K562 (cell line): Measurements from ENCODE around the gene TACC3. TPM values are rescaled to one million over a fixed set of nuclear protein-coding genes. Genes with fewer than 3 reads are reported as not detected.

Source experiments
- CBX3 ChIP-seq, 2 experiments: IDR thresholded peaks; 1 replicate in 1 of 2; 2 replicates in 1 of 2; pipeline ENCODE4 v1.6.1; 2012; ENCODE audit warnings: inconsistent platforms in 2 of 2, low read length in 2 of 2, borderline replicate concordance in 1 of 2, control low read depth in 1 of 2
- CSDE1 ChIP-seq, 2 experiments: fragments of 450-650 bp; IDR thresholded peaks; 2 replicates each; pipeline ENCODE4 v1.6.1; 2016; ENCODE audit warnings: mild to moderate bottlenecking in 1 of 2
- ETS2 ChIP-seq: IDR thresholded peaks from 2 replicates; pipeline ENCODE4 v1.6.1; 2016; ENCODE audit warnings: borderline replicate concordance, missing genetic modification characterization, mild to moderate bottlenecking, moderate library complexity, missing compliant biosample characterization; ENCODE audit not compliant: poor library complexity, severe bottlenecking
- FOXP1 ChIP-seq: sonication (generic); formaldehyde crosslinking; IDR thresholded peaks from 2 replicates; pipeline ENCODE4 v1.8.0; 2022; ENCODE audit warnings: mild to moderate bottlenecking, missing genetic modification reagents
- HNRNPL ChIP-seq: fragments of 200-400 bp; formaldehyde crosslinking; IDR thresholded peaks from 2 replicates; pipeline ENCODE4 v1.6.1; 2017; ENCODE audit warnings: low read depth, mild to moderate bottlenecking, low read length
- MAFG ChIP-seq: fragments of 450-650 bp; conservative IDR thresholded peaks from 2 replicates; pipeline ENCODE4 v1.6.1; 2016; ENCODE audit warnings: missing genetic modification characterization, missing compliant biosample characterization
- MAZ ChIP-seq, 2 experiments: fragments of 450-650 bp in 1 of 2; sonication (generic) in 1 of 2; formaldehyde crosslinking; IDR thresholded peaks in 1 of 2; conservative IDR thresholded peaks in 1 of 2; 2 replicates each; pipeline versions ENCODE4 v1.4.0 to v1.5.0; 2020; ENCODE audit warnings: mild to moderate bottlenecking in 1 of 2, missing genetic modification reagents in 1 of 2
- NBN ChIP-seq: fragments of 450-650 bp; IDR thresholded peaks from 2 replicates; pipeline ENCODE4 v1.6.1; 2016; ENCODE audit warnings: low read depth, mild to moderate bottlenecking
- PHF21A ChIP-seq: fragments of 450-650 bp; IDR thresholded peaks from 2 replicates; pipeline ENCODE4 v1.6.1; 2017; ENCODE audit warnings: low read depth, borderline replicate concordance
- PHF8 ChIP-seq: fragments of 200-600 bp; sonication (generic); IDR thresholded peaks from 2 replicates; pipeline ENCODE4 v1.6.1; 2012; ENCODE audit warnings: mixed run types, mild to moderate bottlenecking, inconsistent platforms, low read length, moderate library complexity, borderline replicate concordance
- POLR2G ChIP-seq: fragments of 200-400 bp; formaldehyde crosslinking; IDR thresholded peaks from 2 replicates; pipeline ENCODE4 v1.6.1; 2017; ENCODE audit warnings: low read depth, mild to moderate bottlenecking, antibody characterized with exemption, low read length, moderate library complexity
- RFX5 ChIP-seq: IDR thresholded peaks from 2 replicates; pipeline ENCODE4 v1.6.1; 2011; ENCODE audit warnings: low read depth, mild to moderate bottlenecking, improper control_type of control experiment, low read length
- RNF2 ChIP-seq: sonication (generic); IDR thresholded peaks from 2 replicates; pipeline ENCODE4 v1.6.1; 2016
- SMC3 ChIP-seq: conservative IDR thresholded peaks from 2 replicates; pipeline ENCODE4 v1.6.1; 2011; ENCODE audit warnings: low read depth, low read length, improper control_type of control experiment; ENCODE audit not compliant: insufficient read depth
- SRF ChIP-seq, 2 experiments: fragments of 250-450, 450-650 bp in 1 of 2; sonication (Bioruptor Pico) in 1 of 2; sonication (generic) in 1 of 2; formaldehyde crosslinking; IDR thresholded peaks; 2 replicates each; pipeline versions ENCODE4 v1.5.0 to v1.5.1; 2020 to 2022; ENCODE audit warnings: mild to moderate bottlenecking in 1 of 2, missing genetic modification reagents in 1 of 2
- STAG1 ChIP-seq: sonication (generic); formaldehyde crosslinking; IDR thresholded peaks from 2 replicates; pipeline ENCODE4 v1.5.0; 2020; ENCODE audit warnings: missing genetic modification reagents, borderline replicate concordance
- TEAD2 ChIP-seq: fragments of 450-650 bp; IDR thresholded peaks from 2 replicates; pipeline ENCODE4 v1.6.1; 2016; ENCODE audit warnings: missing genetic modification characterization, control low read depth, missing compliant biosample characterization
- TSHZ1 ChIP-seq: fragments of 250-450 bp; sonication (Bioruptor Pico); IDR thresholded peaks from 2 replicates; pipeline ENCODE4 v1.4.0; 2020; ENCODE audit warnings: mild to moderate bottlenecking, moderate library complexity
- XRCC5 ChIP-seq: fragments of 200-400 bp; formaldehyde crosslinking; IDR thresholded peaks from 2 replicates; pipeline ENCODE4 v1.6.1; 2017; ENCODE audit warnings: low read depth, mild to moderate bottlenecking, low read length
- ZBTB12 ChIP-seq: fragments of 250-450 bp; sonication (Bioruptor Pico); IDR thresholded peaks from 2 replicates; pipeline ENCODE4 v1.4.0; 2020
- ZBTB2 ChIP-seq: fragments of 450-650 bp; IDR thresholded peaks from 2 replicates; pipeline ENCODE4 v1.6.1; 2016; ENCODE audit warnings: antibody characterized with exemption
- ZNF282 ChIP-seq: sonication (generic); formaldehyde crosslinking; IDR thresholded peaks from 2 replicates; pipeline ENCODE4 v1.8.1; 2023; ENCODE audit warnings: missing genetic modification reagents
- ZNF57 ChIP-seq: fragments of 450-650 bp; formaldehyde crosslinking; IDR thresholded peaks from 2 replicates; pipeline ENCODE4 v1.4.0; 2020; ENCODE audit warnings: mild to moderate bottlenecking, moderate library complexity
- polyA plus RNA-seq, 8 experiments: library from polyadenylated mRNA; depleted of rRNA in 4 of 8; stranded (reverse) in 5 of 8; unstranded in 3 of 8; fragments of >200 nt; fragmentation: Nextera tagmentation in 2 of 8; fragmentation: Illumina TruSeq in 1 of 8; extraction: Ambion mirVana in 2 of 8; extraction: Trizol in 1 of 8; gene quantifications; 2 replicates each; pipeline versions ENCODE4 v1.2.1 to v1.2.3, GENCODE V29; 2011 to 2014; ENCODE audit warnings: inconsistent platforms in 1 of 8, missing spikeins in 1 of 8
- total RNA-seq, 7 experiments: library from RNA; depleted of rRNA in 6 of 7; stranded (reverse); fragments of >200 nt in 6 of 7; fragmentation: Illumina TruSeq in 2 of 7; extraction: Trizol in 2 of 7; gene quantifications; 2 replicates each; pipeline versions ENCODE4 v1.2.1 to v1.2.3, GENCODE V29; 2011 to 2021; ENCODE audit warnings: low replicate concordance in 1 of 7

Gene TACC3
- total and polyA plus RNA-seq, 9 of the 15 experiments (the other 6 are each of a cell fraction or from before 2014, with no cell fraction given) = 1.9 to 122 (median 55.6) TPM

GRCh38 chr4:1726146-1726934 is 5.0 kb downstream of the TACC3 start (continued):
- TF ChIP-seq ZBTB12 (CRISPR knock-in tag) = no peak
- TF ChIP-seq RFX5 = no peak
- no peak for TF ChIP-seq FOXP1 (CRISPR knock-in tag)
- TF ChIP-seq ZNF282 (CRISPR knock-in tag) = no peak
- TF ChIP-seq SMC3 = peak; percentile 74
- TF ChIP-seq SRF (CRISPR knock-in tag; IDR thresholded peaks at IDR 0.05) = no peak
- TF ChIP-seq NBN = no peak
- no peak for TF ChIP-seq PHF8
- no peak for TF ChIP-seq RNF2
- no peak for TF ChIP-seq ETS2
- no peak for TF ChIP-seq TSHZ1 (CRISPR knock-in tag)
- TF ChIP-seq CSDE1 (IDR thresholded peaks at IDR 0.05) = no peak
- TF ChIP-seq ZBTB2 = no peak
- TF ChIP-seq MAZ (CRISPR knock-in tag; conservative IDR thresholded peaks at IDR 0.05 in 1 of 2, IDR thresholded peaks at IDR 0.05 in 1 of 2) = 0 out of 4 replicates have a peak, but pooled peaks of 1 of the 2 experiments have one; percentile 41
- no peak for TF ChIP-seq MAFG
- no peak for TF ChIP-seq HNRNPL
- TF ChIP-seq TEAD2 = no peak
- TF ChIP-seq STAG1 = peak; percentile 15; the same call in 1 of the 2 replicates
- TF ChIP-seq POLR2G = peak; percentile 35
- TF ChIP-seq ZNF57 (CRISPR knock-in tag) = no peak
- TF ChIP-seq CBX3 (IDR thresholded peaks at IDR 0.05; ENCODE audit: borderline replicate concordance in 1 of 2, low read length in 2 of 2) = 0 out of 3 replicates have a peak, but pooled peaks of 1 of the 2 experiments have one; percentile 10
- peak; percentile 93 for TF ChIP-seq XRCC5
- TF ChIP-seq PHF21A = no peak
